BJ (cell line): Measurements from ENCODE around the gene GIT2. TPM values are rescaled to one million over a fixed set of nuclear protein-coding genes. Genes with fewer than 3 reads are reported as not detected.

Experiments
- CTCF ChIA-PET: fragments of 350-600 bp; formaldehyde crosslinking; extraction: SDS; loops from one replicate; lab custom pipeline; 2021; ENCODE audit warnings: antibody characterized with exemption, inconsistent platforms; lab: Yijun Ruan, JAX
- POLR2A ChIA-PET: fragments of 300-600 bp; sonication (Branson Sonifier 250); formaldehyde crosslinking; extraction: SDS; loops from one replicate; lab custom pipeline; 2021; ENCODE audit warnings: antibody characterized with exemption; lab: Charles Lee
- DNase-seq: peaks from one replicate; pipeline ENCODE4 v3.0.0-alpha.2; 2011; ENCODE audit warnings: low read depth
- H3K27me3 ChIP-seq: 2 replicates; pipeline ENCODE4 v1.6.0; 2011; ENCODE audit warnings: low read length; ENCODE audit not compliant: control insufficient read depth, insufficient read depth
- H3K36me3 ChIP-seq: 2 replicates; pipeline ENCODE4 v1.5.1; 2011; ENCODE audit warnings: low read length; ENCODE audit not compliant: control insufficient read depth, insufficient read depth
- H3K4me3 ChIP-seq: 2 replicates; pipeline ENCODE4 v1.5.1; 2011; ENCODE audit warnings: low read depth, mild to moderate bottlenecking, control low read depth, low read length
- CTCF ChIP-seq: IDR thresholded peaks from 2 replicates; pipeline ENCODE4 v1.5.1; 2011; ENCODE audit warnings: low read depth, mild to moderate bottlenecking, control low read depth, inconsistent platforms, low read length, moderate library complexity; ENCODE audit not compliant: insufficient read depth
- polyA minus RNA-seq: library from RNA; depleted of rRNA, polyadenylated mRNA; stranded (reverse); fragments of >200 nt; gene quantifications from 2 replicates; pipeline ENCODE4 v1.2.3, GENCODE V29; 2011; rRNA and poly(A)+ RNA removed
- polyA plus RNA-seq: library from polyadenylated mRNA; depleted of rRNA; stranded (reverse); fragments of >200 nt; gene quantifications from 2 replicates; pipeline ENCODE4 v1.2.3, GENCODE V29; 2011; rRNA removed

Gene GIT2
- polyA plus RNA-seq (48.3 and 49.0 TPM in 2 replicates), polyA minus RNA-seq (39.9 and 43.5 TPM in 2 replicates)

DNA sequence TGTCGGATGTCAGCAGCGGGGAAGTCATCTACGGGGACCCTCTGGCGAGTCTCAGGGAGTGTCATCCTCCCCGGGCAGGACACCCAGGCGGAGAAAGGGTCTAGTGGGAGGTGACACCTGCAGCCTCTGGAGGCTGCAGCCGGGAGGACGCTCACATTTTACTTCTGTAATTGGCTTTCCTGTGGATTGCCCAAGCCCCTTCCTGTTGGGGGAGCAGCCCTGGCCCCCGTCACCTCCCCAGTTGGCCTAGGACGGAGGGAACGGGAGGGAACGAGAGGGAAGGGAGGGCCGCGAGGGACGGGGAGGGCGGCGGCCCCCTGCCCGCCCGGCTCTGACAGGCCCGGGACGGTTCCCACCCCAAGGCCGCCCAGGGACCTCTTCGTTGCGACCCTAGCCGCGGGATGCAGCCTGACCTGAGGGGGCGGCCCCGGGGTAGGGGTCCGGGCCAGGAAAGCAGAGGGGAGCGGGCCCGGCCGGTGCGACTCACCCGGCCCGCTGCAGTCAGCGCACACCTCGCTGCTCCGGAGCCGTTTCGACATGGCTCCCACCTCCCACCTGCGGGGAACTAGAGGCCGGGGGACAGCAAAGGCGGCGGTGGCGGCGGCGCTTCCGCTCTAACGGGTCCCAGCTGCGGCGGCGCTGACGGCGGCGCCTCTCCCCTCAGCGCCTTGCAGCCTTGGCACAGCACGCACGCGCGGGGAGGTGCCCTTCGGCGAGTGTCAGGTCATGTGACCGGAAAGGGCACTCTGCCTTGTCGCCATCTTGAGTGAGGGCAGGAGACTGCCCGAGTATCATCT is at the start of gene GIT2:
TSS of gene GIT2 (minus strand) at position 683 of the 797 bp plus-strand sequence. CDS start at position 539, 144 bp downstream.
- no peak for DNase-seq
- Histone ChIP-seq H3K4me3 (peak within 1 kb of the TSS; percentile 91), H3K36me3 (no peaks in the 10 kb centered on the region), H3K27me3 (no peaks in the 10 kb centered on the region)
- ChIA-PET CTCF (no interaction called here), POLR2A (no interaction called here)
- no peak for TF ChIP-seq CTCF

DNA sequence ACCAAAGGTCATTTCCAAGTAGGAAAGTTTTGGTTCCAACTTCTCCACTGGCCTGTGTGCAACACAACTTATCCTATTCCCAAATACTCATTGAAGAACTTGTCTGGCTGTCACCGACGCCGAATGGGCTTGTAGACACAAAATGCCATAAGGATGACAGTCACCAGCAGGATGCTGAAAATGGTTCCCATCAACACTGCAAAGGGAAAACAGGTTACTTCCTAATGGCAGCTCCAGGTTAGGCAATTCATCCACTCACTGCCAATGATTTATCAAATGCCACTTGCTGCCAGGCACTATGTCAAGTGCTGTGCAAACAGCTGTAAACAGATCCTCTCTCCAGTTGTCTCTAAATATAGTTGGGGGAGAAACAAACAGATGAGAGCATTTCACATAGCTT is 46.1 kb upstream of the GIT2 start:
- DNase-seq: no peak

GRCh38 chr12:110039085-110039807 is 43.1 kb upstream of the GIT2 start:
- Histone ChIP-seq H3K27me3 (no peaks in the 10 kb centered on the region), H3K36me3 (peaks cover 23% of the 10 kb centered on the region), H3K4me3 (no peak overlapping the region)
- no peak for TF ChIP-seq CTCF
- POLR2A ChIA-PET: no interaction called here
- peak; percentile 89 for DNase-seq
- CTCF ChIA-PET: interaction anchor here (0.9 kb wide), 1 partner anchor 15 kb away, joined by 3 read pairs; no protein-coding TSS in a partner anchor

More for the DNA sequence above, 46.1 kb upstream of the GIT2 start:
- H3K27me3 ChIP-seq: no peaks in the 10 kb centered on the region
- H3K36me3 ChIP-seq: peaks cover 13% of the 10 kb centered on the region
- POLR2A ChIA-PET: no interaction called here
- CTCF ChIA-PET: interaction anchor here (0.7 to 2.1 kb wide), 4 partner anchors 13 to 443 kb away, joined by 3 to 6 read pairs (median 3); no protein-coding TSS in a partner anchor
- H3K4me3 ChIP-seq: no peak overlapping the region
- no peak for TF ChIP-seq CTCF

- no peak for DNase-seq
- POLR2A ChIA-PET: interaction anchor here (0.6 to 0.7 kb wide), 2 partner anchors 15 to 429 kb away, joined by 3 read pairs; partner anchors contain the start of gene GPN3
- CTCF ChIA-PET: interaction anchor here (2.2 to 4.0 kb wide), 2 partner anchors 9 to 15 kb away, joined by 6 to 14 read pairs; no protein-coding TSS in a partner anchor
- peaks cover 25% of the 10 kb centered on the region for H3K36me3 ChIP-seq
- no peak overlapping the region for H3K4me3 ChIP-seq
- no peaks in the 10 kb centered on the region for H3K27me3 ChIP-seq
- no peak for TF ChIP-seq CTCF
These were observed 42.5 kb upstream of the GIT2 start for GRCh38 chr12:110038741-110039084.

DNA sequence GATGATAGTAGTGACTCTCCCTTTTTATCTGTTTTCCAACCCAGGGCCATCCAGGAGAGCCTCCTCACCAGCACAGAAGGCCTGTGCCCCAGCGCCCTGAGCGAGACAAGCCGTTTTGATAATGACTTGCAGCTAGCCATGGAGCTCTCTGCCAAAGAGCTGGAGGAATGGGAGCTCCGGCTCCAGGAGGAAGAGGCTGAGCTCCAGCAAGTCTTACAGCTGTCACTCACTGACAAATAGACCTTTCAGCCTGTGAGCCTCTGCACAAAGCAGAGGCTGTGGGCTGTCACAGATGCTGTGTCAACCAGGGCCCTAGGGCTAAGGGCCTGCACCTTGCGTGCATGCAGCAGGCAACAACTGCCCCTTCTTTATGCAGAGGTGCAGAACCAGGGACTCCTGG is 41.1 kb upstream of the GIT2 start:
- peaks cover 25% of the 10 kb centered on the region for H3K36me3 ChIP-seq
- DNase-seq: no peak
- POLR2A ChIA-PET: no interaction called here
- no peak for TF ChIP-seq CTCF
- CTCF ChIA-PET: interaction anchor here (2.2 to 4.0 kb wide), 2 partner anchors 8 to 14 kb away, joined by 6 to 14 read pairs; no protein-coding TSS in a partner anchor
- H3K4me3 ChIP-seq: no peak overlapping the region
- H3K27me3 ChIP-seq: no peaks in the 10 kb centered on the region
